Kasumi-1 (cell line): ENCODE results near the gene PARM1.

Source experiments
- DNase-seq, 2 experiments: peaks; one replicate each; lab custom pipeline; 2025; lab: John Stamatoyannopoulos, UW

The PARM1 gene

GRCh38 chr4:74932832-74933561 lies at the start of gene PARM1:
TSS of gene PARM1 (plus strand) at chr4:74933116. CDS start at chr4:74933328, 212 bp downstream.
- DNase-seq: peak; percentile 77 to 83

- DNase-seq: no peak
Observed at GRCh38 chr4:74884266-74884665, 48.6 kb upstream of the PARM1 start.

DNA sequence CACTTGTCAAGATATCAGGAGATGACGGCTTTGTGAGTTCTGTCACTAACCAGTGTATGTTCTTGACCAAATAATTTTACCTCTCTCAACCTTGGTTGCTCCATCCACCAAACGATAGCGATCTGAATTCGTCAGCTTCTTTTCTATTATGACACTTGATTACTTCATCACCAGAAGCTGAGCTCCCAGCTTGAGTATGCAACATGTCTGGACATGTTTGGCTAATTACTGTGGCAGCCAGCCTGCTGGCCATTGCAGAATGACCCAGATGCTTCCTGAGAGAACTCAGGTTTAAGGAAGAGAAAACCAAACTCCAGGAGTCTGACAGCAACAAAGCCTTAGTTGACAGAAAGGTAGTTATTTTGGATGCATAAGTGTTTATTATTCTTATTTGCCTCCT lies 46.4 kb upstream of the PARM1 start:
- DNase-seq: no peak

GRCh38 chr4:74890341-74890740 lies 42.6 kb upstream of the PARM1 start:
- DNase-seq: no peak

DNA sequence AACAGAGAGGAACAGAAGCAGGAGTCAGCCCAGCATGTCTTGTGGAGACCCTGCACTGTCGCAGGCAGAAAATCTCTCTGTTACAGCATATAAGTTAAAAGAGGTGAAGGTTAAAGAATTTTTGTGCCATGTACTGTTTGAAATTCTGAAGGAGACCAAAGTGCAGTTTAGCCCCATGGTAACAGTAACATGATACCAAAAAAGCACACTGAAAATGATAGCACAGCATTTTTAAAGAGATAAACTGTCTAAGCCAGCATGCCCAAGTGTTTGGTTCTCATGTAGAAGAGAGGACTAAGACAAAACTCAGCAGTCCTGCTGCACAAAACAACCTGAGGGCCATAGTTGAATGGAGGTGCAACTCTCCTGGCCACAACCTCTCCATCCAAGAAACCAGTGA lies 41.9 kb upstream of the PARM1 start:
- DNase-seq: no peak

DNA sequence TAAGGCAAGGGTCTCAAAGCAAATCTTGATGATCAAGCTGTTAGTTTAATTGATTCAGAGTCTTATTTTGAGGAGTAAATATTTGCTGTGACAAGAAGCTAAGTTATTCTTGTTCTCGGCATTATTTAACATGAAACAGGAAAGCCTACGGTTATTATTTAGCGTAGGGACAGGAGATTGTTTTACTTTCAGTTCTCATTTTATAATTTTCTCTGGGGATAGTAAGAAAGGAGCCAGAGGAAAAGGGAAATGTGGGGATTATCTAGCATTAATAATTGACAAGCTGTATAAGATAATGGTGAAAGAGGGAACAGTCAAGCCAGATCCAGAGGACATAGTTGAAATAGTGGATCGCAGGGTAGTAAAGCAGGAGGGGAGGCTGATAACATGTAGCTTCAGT lies 39.7 kb upstream of the PARM1 start:
- no peak for DNase-seq

DNA sequence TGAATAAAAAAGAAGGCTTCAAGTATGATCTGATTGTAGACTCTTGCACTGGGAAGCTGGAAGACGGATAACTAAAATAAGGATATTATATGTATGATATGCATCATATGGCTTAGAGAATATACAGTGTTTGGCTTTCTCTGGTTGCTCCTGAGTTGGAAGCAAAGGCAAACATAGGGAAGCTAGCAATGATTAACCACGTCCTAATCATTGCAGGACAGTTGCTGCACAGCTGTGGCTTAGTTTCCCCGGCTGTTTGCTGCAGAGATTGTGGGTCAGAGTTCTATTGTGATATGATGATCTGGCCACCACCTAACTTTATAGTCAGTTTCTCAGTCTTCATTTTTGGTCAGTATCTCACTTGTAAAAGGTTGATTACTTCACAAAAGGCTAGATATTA lies 36.3 kb upstream of the PARM1 start:
- DNase-seq: no peak

GRCh38 chr4:74897386-74897785 lies 35.5 kb upstream of the PARM1 start:
- no peak for DNase-seq

GRCh38 chr4:74900862-74901261 lies 32.1 kb upstream of the PARM1 start:
- DNase-seq: no peak

DNA sequence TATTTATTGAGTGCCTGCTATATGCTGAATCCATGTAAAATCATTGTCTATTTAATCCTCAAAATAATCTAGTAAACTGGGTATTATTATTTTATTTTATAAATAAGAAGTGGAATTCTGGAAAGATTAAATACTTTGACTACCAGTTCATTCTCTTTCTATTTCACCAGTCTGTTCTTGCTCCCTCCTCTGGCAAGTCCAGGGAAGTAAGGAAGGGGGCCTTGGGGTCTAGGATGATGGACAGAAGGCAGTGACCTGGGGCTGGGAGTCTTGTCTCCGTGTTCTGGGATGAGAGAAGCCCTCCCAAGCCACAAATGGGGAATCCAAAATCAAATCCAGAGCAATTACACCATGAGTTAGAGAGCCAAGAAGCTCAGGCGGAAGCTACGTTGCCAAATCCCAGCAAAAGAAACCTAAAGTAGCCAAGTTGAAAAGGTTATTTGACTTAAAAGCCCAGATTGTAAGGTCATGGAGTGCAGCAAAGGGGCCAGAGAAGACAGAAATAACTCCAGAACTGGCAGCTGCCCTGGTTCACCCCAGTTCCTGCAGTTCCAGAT lies 28.3 kb upstream of the PARM1 start:
- no peak for DNase-seq

DNA sequence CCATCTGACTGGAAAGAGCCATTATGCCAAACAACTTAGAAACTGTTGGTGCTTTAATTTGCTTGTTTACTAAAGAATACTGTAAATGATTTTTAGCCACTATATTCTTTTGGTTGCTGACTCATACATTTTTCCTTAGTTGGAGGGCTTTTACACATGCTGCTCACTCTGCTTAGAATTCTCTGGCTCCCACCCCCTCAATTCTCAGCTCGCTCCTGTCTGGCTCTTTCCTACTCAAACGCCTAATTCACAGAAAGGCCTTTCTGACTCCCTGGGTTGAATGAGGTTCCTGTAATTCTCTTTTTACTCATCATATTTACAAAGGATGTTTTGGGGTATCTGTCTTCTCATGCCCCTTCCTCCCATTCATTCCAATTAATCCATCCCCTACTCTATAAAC lies 26.1 kb upstream of the PARM1 start:
- DNase-seq: no peak

- no peak for DNase-seq
Observed at GRCh38 chr4:74919783-74920182, 13.1 kb upstream of the PARM1 start.

DNA sequence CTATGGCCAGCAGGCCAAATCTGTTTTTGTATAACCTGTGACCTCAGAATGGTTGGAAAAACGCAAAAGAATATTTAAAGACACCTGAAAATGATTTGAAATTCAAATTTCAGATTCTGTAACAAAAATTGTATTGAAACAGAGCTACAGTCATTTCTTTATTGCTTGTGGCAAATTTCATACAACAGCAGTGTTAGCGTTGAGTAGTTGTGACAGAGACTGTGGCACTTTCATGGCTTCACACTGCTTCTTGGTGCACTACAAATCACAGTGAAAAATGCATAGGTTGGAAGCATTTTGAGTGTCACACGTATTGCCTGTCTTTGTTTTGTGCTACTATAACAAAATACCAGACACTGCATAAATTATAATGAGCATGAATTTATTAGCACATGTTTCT lies 12.2 kb upstream of the PARM1 start:
- no peak for DNase-seq

GRCh38 chr4:74921490-74921889 lies 11.4 kb upstream of the PARM1 start:
- no peak for DNase-seq

- DNase-seq: no peak
Observed at GRCh38 chr4:74926007-74926406, 6.9 kb upstream of the PARM1 start.

GRCh38 chr4:74930162-74930561 lies 2.8 kb upstream of the PARM1 start:
- no peak for DNase-seq

DNA sequence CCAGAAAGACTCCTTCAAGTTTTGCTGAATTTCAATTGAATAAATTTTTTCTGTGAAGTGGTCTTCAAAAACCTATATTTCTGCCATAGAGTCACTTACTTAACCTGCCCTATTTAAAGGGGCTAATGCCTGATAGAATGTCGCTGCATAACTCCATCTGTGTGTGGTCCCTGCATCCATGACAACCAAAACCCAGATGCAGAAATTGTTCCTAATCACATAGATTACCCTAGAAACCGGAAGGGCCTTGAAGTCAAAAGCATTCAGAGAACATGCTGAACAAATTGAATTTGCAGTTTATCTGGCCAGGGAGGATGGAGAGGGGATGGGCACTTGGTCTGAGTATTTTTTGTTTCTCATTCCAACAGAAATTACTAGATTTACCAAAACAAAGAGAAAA lies 1.5 kb upstream of the PARM1 start:
- no peak for DNase-seq

- DNase-seq: no peak
Observed at GRCh38 chr4:74932010-74932409, 906 bp upstream of the PARM1 start.

- peak in 1 of 2 experiments; percentile 22 for DNase-seq
Observed at GRCh38 chr4:74933562-74934015, 673 bp downstream of the PARM1 start.

GRCh38 chr4:74934016-74934831 lies 1.3 kb downstream of the PARM1 start:
- peak; percentile 39 to 44 for DNase-seq

DNA sequence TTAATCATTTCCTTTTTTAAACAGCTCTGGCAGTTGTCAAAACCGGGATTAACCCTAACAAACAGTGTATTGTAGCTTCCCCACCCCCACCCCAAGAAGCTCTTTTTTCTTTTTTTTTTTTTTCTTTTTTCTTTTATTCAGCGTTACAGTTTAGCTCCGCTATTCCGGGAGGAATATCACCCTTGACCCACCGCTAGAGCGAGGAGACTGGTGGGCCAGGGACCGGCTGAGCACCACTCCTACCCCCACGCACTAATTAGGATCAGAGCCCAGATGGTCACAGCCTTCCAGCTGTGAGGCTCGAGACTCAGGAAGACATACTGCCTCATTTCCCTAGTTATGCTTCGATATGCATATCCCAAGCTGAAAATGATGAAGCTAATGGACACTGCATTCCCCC lies 2.0 kb downstream of the PARM1 start:
- DNase-seq: no peak

DNA sequence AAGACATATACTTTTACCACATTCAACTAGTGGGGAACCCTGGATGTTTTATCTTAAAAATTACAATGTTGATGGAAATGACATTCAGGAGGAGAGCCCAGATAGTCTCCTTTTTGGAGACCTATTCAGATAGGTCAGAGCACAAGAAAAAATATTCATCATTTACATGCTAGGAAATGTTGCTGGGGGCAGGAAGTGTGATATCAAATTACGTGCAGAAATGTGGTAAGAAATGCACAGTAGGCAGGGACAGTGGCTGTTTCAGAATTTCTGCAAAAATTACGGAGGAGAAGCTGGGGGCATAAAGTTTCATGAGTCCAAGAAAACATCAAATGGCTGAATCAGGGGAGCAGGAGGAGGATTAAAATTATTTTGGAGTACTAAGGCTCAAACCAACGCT lies 8.2 kb downstream of the PARM1 start:
- peak; percentile 35 for DNase-seq
